KMS-11 (cell line): ENCODE data around the gene CSAG3.
"Not testable (repeated sequence)": the region's sequence is repeated elsewhere in the genome, so short reads cannot be mapped to it uniquely, and the experiment has no call there.

Source experiments
- H2AFZ ChIP-seq: fragments of 200-600 bp; sonication (generic); 2 replicates; pipeline ENCODE4 v1.6.1; 2016; ENCODE audit warnings: antibody characterized with exemption, mixed run types, low read depth
- H3K27ac ChIP-seq: fragments of 200-600 bp; sonication (generic); 2 replicates; pipeline ENCODE4 v1.6.1; 2016; ENCODE audit warnings: mild to moderate bottlenecking, mixed run types
- H3K27me3 ChIP-seq: fragments of 200-600 bp; sonication (generic); 2 replicates; pipeline ENCODE4 v1.6.1; 2017; ENCODE audit warnings: mild to moderate bottlenecking, low read depth, mixed run types, moderate library complexity; ENCODE audit not compliant: insufficient read depth
- H3K36me3 ChIP-seq: fragments of 200-600 bp; sonication (generic); 2 replicates; pipeline ENCODE4 v1.6.1; 2017; ENCODE audit warnings: mild to moderate bottlenecking, mixed run types; ENCODE audit not compliant: insufficient read depth
- H3K4me1 ChIP-seq: fragments of 200-600 bp; sonication (generic); 2 replicates; pipeline ENCODE4 v1.6.1; 2016; ENCODE audit warnings: mild to moderate bottlenecking, low read depth, mixed run types; ENCODE audit not compliant: poor library complexity, severe bottlenecking
- H3K4me2 ChIP-seq: fragments of 200-600 bp; sonication (generic); 2 replicates; pipeline ENCODE4 v1.7.0; 2016; ENCODE audit warnings: mild to moderate bottlenecking, mixed run types
- H3K4me3 ChIP-seq: fragments of 200-600 bp; sonication (generic); IDR thresholded peaks from 2 replicates; pipeline ENCODE4 v1.6.1; 2017; ENCODE audit warnings: low read depth, low read length, mixed read lengths; ENCODE audit not compliant: insufficient read depth
- H3K79me2 ChIP-seq: fragments of 200-600 bp; sonication (generic); 2 replicates; pipeline ENCODE4 v1.6.1; 2016; ENCODE audit warnings: low read depth, mixed run types; ENCODE audit not compliant: insufficient read depth
- H3K9ac ChIP-seq: fragments of 200-600 bp; sonication (generic); 2 replicates; pipeline ENCODE4 v1.6.1; 2016; ENCODE audit warnings: mild to moderate bottlenecking, mixed run types
- H4K20me1 ChIP-seq: fragments of 200-600 bp; sonication (generic); 2 replicates; pipeline ENCODE4 v1.6.1; 2016; ENCODE audit warnings: mild to moderate bottlenecking, mixed run types; ENCODE audit not compliant: insufficient read depth
- CTCF ChIP-seq: fragments of 200-600 bp; sonication (generic); conservative IDR thresholded peaks from 2 replicates; pipeline ENCODE4 v1.6.1; 2017; ENCODE audit warnings: low read depth, mild to moderate bottlenecking, antibody characterized with exemption, low read length, moderate library complexity, mixed read lengths

CSAG3 gene

GRCh38 chrX:152761582-152761981 is 2.6 kb downstream of the CSAG3 start:
- not testable (repeated sequence) for H3K4me1 ChIP-seq, H3K27ac ChIP-seq, H3K79me2 ChIP-seq, H3K9ac ChIP-seq, H4K20me1 ChIP-seq, H3K36me3 ChIP-seq, H3K4me2 ChIP-seq, H3K4me3 ChIP-seq, H3K27me3 ChIP-seq, H2AFZ ChIP-seq

DNA sequence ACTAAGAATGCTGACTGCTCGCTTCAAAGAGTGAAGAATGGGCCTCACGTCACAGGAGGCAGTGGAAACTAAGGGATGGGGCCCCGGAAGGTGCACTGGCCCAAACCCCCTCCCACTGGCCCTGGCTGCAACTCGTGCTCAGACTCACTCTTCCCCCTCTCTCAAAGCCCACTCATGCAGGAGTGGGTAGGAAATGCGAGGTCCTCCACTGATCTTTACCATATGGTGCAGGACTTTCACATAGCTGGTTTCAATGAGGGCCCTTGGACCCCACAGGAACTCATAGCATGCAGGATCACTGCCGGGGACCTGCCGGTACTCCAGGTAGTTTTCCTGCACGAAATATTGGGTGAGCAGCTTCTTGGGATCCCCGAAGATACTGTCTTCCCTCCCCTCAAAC is 7.5 kb downstream of the CSAG3 start:
- not testable (repeated sequence) for H3K36me3 ChIP-seq, H3K79me2 ChIP-seq, H3K4me3 ChIP-seq, H4K20me1 ChIP-seq, H3K27ac ChIP-seq, H3K27me3 ChIP-seq, H3K4me2 ChIP-seq, H2AFZ ChIP-seq, H3K4me1 ChIP-seq, H3K9ac ChIP-seq

- H3K36me3 ChIP-seq, H2AFZ ChIP-seq, H3K27ac ChIP-seq, H3K79me2 ChIP-seq, H3K4me2 ChIP-seq, H3K4me1 ChIP-seq, H3K27me3 ChIP-seq, H4K20me1 ChIP-seq, H3K4me3 ChIP-seq, H3K9ac ChIP-seq: not testable (repeated sequence)
These were observed 10.7 kb downstream of the CSAG3 start, which contains the start of gene MAGEA6 for GRCh38 chrX:152769549-152770289. Gene MAGEA6 (minus strand): TSS chrX:152769689. CDS start chrX:152767650, 2,039 bp downstream.

GRCh38 chrX:152787062-152787461 is 28.0 kb downstream of the CSAG3 start:
- H3K27ac ChIP-seq = not testable (repeated sequence)

DNA sequence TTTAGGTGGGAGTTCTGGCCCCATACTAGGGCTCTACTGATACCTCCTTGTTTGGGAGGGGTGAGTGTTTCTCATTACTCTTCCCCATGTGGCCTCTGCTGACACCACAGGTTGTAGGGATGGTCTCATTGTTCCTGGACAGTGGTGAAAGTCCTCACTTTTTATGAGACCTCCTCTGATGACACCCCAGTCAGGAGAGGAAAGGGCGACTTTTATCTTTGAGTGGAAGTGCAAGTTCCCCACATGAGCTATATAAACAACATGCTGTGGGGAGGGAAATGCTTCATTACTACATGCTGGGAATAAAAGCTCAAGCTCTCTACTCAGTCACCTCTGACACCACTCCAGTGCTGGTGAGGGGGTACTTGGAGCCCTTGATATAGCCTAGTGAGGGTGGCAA is 39.9 kb downstream of the CSAG3 start:
- Histone ChIP-seq H3K9ac (no peak overlapping the region), H3K27ac (no peak overlapping the region), H3K4me1 (no peaks in the 10 kb centered on the region), H3K4me2 (no peak overlapping the region), H3K79me2 (no peaks in the 10 kb centered on the region), H2AFZ (no peak overlapping the region), H4K20me1 (no peaks in the 10 kb centered on the region), H3K4me3 (no peak overlapping the region), H3K36me3 (no peaks in the 10 kb centered on the region), H3K27me3 (no peaks in the 10 kb centered on the region)
- no peak for TF ChIP-seq CTCF

More at GRCh38 chrX:152787062-152787461, 28.0 kb downstream of the CSAG3 start:
- H2AFZ ChIP-seq, H3K4me1 ChIP-seq, H4K20me1 ChIP-seq, H3K4me2 ChIP-seq, H3K79me2 ChIP-seq, H3K9ac ChIP-seq, H3K36me3 ChIP-seq, H3K27me3 ChIP-seq, H3K4me3 ChIP-seq: not testable (repeated sequence)

DNA sequence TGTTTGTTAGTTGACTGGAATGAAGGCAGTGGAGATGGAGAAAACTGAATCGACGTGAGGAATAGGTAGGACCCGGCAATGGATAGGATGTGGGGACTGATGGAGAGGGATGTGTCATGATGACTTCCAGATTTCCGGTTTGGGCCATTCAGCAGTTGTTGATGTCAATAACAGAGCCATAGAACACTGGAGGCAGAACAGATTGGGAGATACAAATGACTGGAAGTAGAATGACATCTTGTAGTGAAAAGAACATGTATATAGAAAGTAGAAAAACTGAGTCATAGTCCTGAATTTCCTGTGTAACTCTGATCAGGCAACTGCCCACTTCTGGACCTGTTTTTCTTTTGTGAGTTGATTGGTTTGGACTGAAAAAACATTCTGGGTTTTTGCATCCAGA is 47.0 kb downstream of the CSAG3 start:
- H3K9ac ChIP-seq = no peak overlapping the region
- TF ChIP-seq CTCF = no peak
- no peak overlapping the region for H2AFZ ChIP-seq
- H3K36me3 ChIP-seq = no peaks in the 10 kb centered on the region
- H3K4me2 ChIP-seq = no peak overlapping the region
- H3K4me3 ChIP-seq = no peak overlapping the region
- H4K20me1 ChIP-seq = no peaks in the 10 kb centered on the region
- H3K27me3 ChIP-seq = no peaks in the 10 kb centered on the region
- no peaks in the 10 kb centered on the region for H3K79me2 ChIP-seq
- H3K4me1 ChIP-seq = no peaks in the 10 kb centered on the region
- no peak overlapping the region for H3K27ac ChIP-seq
